Lower lobe of right lung (tissue), 2 donors: ENCODE measurements around the gene ADGRB3. TPM values are rescaled to one million over a fixed set of nuclear protein-coding genes. Genes with fewer than 3 reads are reported as not detected.
"Not testable (repeated sequence)": the region's sequence is repeated elsewhere in the genome, so short reads cannot be mapped to it uniquely, and the experiment has no call there.

Experiments used
- ATAC-seq, 2 donors: fragments of 200-7000 bp; cut with Tn5 transposase; one replicate each; pipeline ENCODE4 v1.9.1; 2020 to 2022; ENCODE audit warnings: mild to moderate bottlenecking in 2 of 2, moderate library complexity in 2 of 2
- DNase-seq: peaks from one replicate; pipeline ENCODE4 v3.0.0-alpha.2; 2020
- H3K27ac ChIP-seq: fragments of 200-600 bp; one replicate; pipeline ENCODE4 v1.8.0; 2022
- H3K27me3 ChIP-seq: fragments of 200-600 bp; one replicate; pipeline ENCODE4 v1.8.0; 2022; ENCODE audit warnings: low read depth
- H3K36me3 ChIP-seq: fragments of 200-600 bp; one replicate; pipeline ENCODE4 v1.8.0; 2022; ENCODE audit warnings: mild to moderate bottlenecking
- H3K4me1 ChIP-seq: fragments of 200-600 bp; one replicate; pipeline ENCODE4 v1.8.0; 2022
- H3K4me3 ChIP-seq: fragments of 200-600 bp; one replicate; pipeline ENCODE4 v1.8.0; 2022; ENCODE audit warnings: mild to moderate bottlenecking
- H3K9me3 ChIP-seq: fragments of 200-600 bp; one replicate; pipeline ENCODE4 v1.8.0; 2022
- CTCF ChIP-seq: fragments of 200-600 bp; IDR thresholded peaks from one replicate; pipeline ENCODE4 v1.8.0; 2022; ENCODE audit warnings: antibody characterized with exemption, mild to moderate bottlenecking
- intact Hi-C: fragments of 100-400 bp; cut with DNase I; formaldehyde crosslinking; loops from one replicate; pipeline ENCODE4 v1.11.0; 2022
- total RNA-seq: library from RNA; stranded (reverse); fragmentation: NEBNext Ultra II Directional; extraction: Animal tissue kit (Norgen Biotek cat#: 25700); gene quantifications from one replicate; pipeline ENCODE4 v1.2.1, GENCODE V29; 2021
- donor health status: DM: no; HTN: yes; CAD: no; lungs with severe emphysema.

ADGRB3 gene
- total RNA-seq, 1 donor from 2014 or later = 2.3 TPM

- Histone ChIP-seq H3K27me3 (no peaks in the 10 kb centered on the region), H3K4me1 (no peaks in the 10 kb centered on the region), H3K27ac (no peak overlapping the region), H3K36me3 (no peaks in the 10 kb centered on the region), H3K9me3 (no peaks in the 10 kb centered on the region), H3K4me3 (no peak overlapping the region)
- intact Hi-C loops = no loop called here
- no peak for DNase-seq
- no peak for TF ChIP-seq CTCF
- no peak for ATAC-seq
Observed at GRCh38 chr6:68746376-68746775, 111.3 kb downstream of the ADGRB3 start.

- H3K9me3 ChIP-seq = no peaks in the 10 kb centered on the region
- intact Hi-C loops = no loop called here
- no peak for TF ChIP-seq CTCF
- no peak overlapping the region for H3K4me3 ChIP-seq
- no peaks in the 10 kb centered on the region for H3K36me3 ChIP-seq
- no peaks in the 10 kb centered on the region for H3K4me1 ChIP-seq
- H3K27ac ChIP-seq = no peak overlapping the region
- ATAC-seq = no peak
- DNase-seq = no peak
- H3K27me3 ChIP-seq = no peaks in the 10 kb centered on the region
Observed at GRCh38 chr6:68747110-68747790, 112.2 kb downstream of the ADGRB3 start.

GRCh38 chr6:68747832-68748231, 112.8 kb downstream of the ADGRB3 start:
- ATAC-seq, H3K36me3 ChIP-seq, DNase-seq, H3K4me3 ChIP-seq, H3K27ac ChIP-seq, H3K9me3 ChIP-seq, H3K27me3 ChIP-seq, intact Hi-C loops, H3K4me1 ChIP-seq: not testable (repeated sequence)

GRCh38 chr6:68754681-68755213, 119.7 kb downstream of the ADGRB3 start:
- no peaks in the 10 kb centered on the region for H3K36me3 ChIP-seq
- TF ChIP-seq CTCF = no peak
- H3K9me3 ChIP-seq = no peaks in the 10 kb centered on the region
- ATAC-seq (no peak), DNase-seq (no peak)
- no peak overlapping the region for H3K27ac ChIP-seq
- intact Hi-C loops = no loop called here
- H3K4me3 ChIP-seq = no peak overlapping the region
- peaks cover 7% of the 10 kb centered on the region for H3K4me1 ChIP-seq
- no peaks in the 10 kb centered on the region for H3K27me3 ChIP-seq

- no peaks in the 10 kb centered on the region for H3K36me3 ChIP-seq
- H3K9me3 ChIP-seq = no peaks in the 10 kb centered on the region
- intact Hi-C loops = no loop called here
- peak; percentile 57 to 66 for ATAC-seq
- peaks cover 7% of the 10 kb centered on the region for H3K4me1 ChIP-seq
- H3K27me3 ChIP-seq = no peaks in the 10 kb centered on the region
- no peak overlapping the region for H3K4me3 ChIP-seq
- TF ChIP-seq CTCF = no peak
- no peak overlapping the region for H3K27ac ChIP-seq
- no peak for DNase-seq
Observed at GRCh38 chr6:68756454-68757375, 121.6 kb downstream of the ADGRB3 start.
